K562 (cell line): Measurements from ENCODE around the gene F12.

Experiments used
- ARHGAP35 ChIP-seq: fragments of 450-650 bp; IDR thresholded peaks from 2 replicates; pipeline ENCODE4 v1.6.1; 2018; ENCODE audit not compliant: partially characterized antibody
- BHLHE40 ChIP-seq: IDR thresholded peaks from 2 replicates; pipeline ENCODE4 v1.6.1; 2011; ENCODE audit warnings: low read length, improper control_type of control experiment
- EZH2 ChIP-seq: IDR thresholded peaks from 2 replicates; pipeline ENCODE4 v1.6.1; 2012; ENCODE audit warnings: low read depth, mild to moderate bottlenecking, inconsistent platforms, low read length, borderline replicate concordance
- MYC ChIP-seq, 2 experiments: fragments of 250-450 bp in 1 of 2; sonication (Bioruptor Pico) in 1 of 2; IDR thresholded peaks; 2 replicates each; pipeline versions ENCODE4 v1.5.1 to v1.6.1; 2012 to 2021; ENCODE audit warnings: low read depth in 2 of 2, borderline replicate concordance in 1 of 2, improper control_type of control experiment in 1 of 2, low read length in 1 of 2, mild to moderate bottlenecking in 1 of 2, moderate library complexity in 1 of 2
- NCOA6 ChIP-seq: fragments of 450-650 bp; IDR thresholded peaks from 2 replicates; pipeline ENCODE4 v1.6.1; 2017; ENCODE audit warnings: mild to moderate bottlenecking
- RBM22 ChIP-seq: fragments of 200-400 bp; formaldehyde crosslinking; IDR thresholded peaks from 2 replicates; pipeline ENCODE4 v1.6.1; 2018; ENCODE audit warnings: low read length, low read depth; ENCODE audit not compliant: poor library complexity, severe bottlenecking
- RFX5 ChIP-seq: IDR thresholded peaks from 2 replicates; pipeline ENCODE4 v1.6.1; 2011; ENCODE audit warnings: low read depth, mild to moderate bottlenecking, improper control_type of control experiment, low read length
- TF ChIP-seq, protein P1 (sequence below), 3 experiments: IDR thresholded peaks in 2 of 3; conservative IDR thresholded peaks in 1 of 3; 2 replicates each; pipeline ENCODE4 v1.5.1; 2011 to 2012; ENCODE audit warnings: low read length in 3 of 3, mild to moderate bottlenecking in 3 of 3, control low read depth in 2 of 3, improper control_type of control experiment in 1 of 3, inconsistent platforms in 1 of 3, low read depth in 1 of 3, mixed read lengths in 1 of 3, moderate library complexity in 1 of 3; ENCODE audit not compliant: insufficient read depth in 2 of 3

- no peak for TF ChIP-seq RBM22
- TF ChIP-seq, protein P1, sequence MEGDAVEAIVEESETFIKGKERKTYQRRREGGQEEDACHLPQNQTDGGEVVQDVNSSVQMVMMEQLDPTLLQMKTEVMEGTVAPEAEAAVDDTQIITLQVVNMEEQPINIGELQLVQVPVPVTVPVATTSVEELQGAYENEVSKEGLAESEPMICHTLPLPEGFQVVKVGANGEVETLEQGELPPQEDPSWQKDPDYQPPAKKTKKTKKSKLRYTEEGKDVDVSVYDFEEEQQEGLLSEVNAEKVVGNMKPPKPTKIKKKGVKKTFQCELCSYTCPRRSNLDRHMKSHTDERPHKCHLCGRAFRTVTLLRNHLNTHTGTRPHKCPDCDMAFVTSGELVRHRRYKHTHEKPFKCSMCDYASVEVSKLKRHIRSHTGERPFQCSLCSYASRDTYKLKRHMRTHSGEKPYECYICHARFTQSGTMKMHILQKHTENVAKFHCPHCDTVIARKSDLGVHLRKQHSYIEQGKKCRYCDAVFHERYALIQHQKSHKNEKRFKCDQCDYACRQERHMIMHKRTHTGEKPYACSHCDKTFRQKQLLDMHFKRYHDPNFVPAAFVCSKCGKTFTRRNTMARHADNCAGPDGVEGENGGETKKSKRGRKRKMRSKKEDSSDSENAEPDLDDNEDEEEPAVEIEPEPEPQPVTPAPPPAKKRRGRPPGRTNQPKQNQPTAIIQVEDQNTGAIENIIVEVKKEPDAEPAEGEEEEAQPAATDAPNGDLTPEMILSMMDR (IDR thresholded peaks at IDR 0.05 in 2 of 3, conservative IDR thresholded peaks at IDR 0.05 in 1 of 3; ENCODE audit: insufficient read depth in 2 of 3, low read depth in 1 of 3, low read length in 3 of 3) = no peak
- TF ChIP-seq EZH2 = no peak
- no peak for TF ChIP-seq BHLHE40
- no peak for TF ChIP-seq RFX5
- no peak for TF ChIP-seq MYC (IDR thresholded peaks at IDR 0.05; ENCODE audit: low read depth, low read length)
- no peak for TF ChIP-seq MYC (CRISPR knock-in tag; IDR thresholded peaks at IDR 0.05; ENCODE audit: borderline replicate concordance, low read depth)
- no peak for TF ChIP-seq NCOA6
- TF ChIP-seq ARHGAP35 = no peak
Measured at GRCh38 chr5:177452688-177453638, 43.6 kb upstream of the F12 start.
